Hepatocyte (in vitro differentiated cells): ENCODE data around the gene CAMK2N2. TPM values are rescaled to one million over a fixed set of nuclear protein-coding genes. Genes with fewer than 3 reads are reported as not detected.

ENCODE experiments used
- DNase-seq: peaks from one replicate; pipeline ENCODE4 v3.0.0-alpha.2; 2016; ENCODE audit warnings: low spot score
- H2AFZ ChIP-seq: fragments of 200-600 bp; sonication (generic); 2 replicates; pipeline ENCODE4 v1.6.0; 2016; ENCODE audit warnings: antibody characterized with exemption, mild to moderate bottlenecking
- H3K27ac ChIP-seq: fragments of 200-600 bp; sonication (generic); 2 replicates; pipeline ENCODE4 v1.5.1; 2016; ENCODE audit warnings: mild to moderate bottlenecking
- H3K27me3 ChIP-seq: fragments of 200-600 bp; sonication (generic); 2 replicates; pipeline ENCODE4 v1.6.1; 2016
- H3K36me3 ChIP-seq: fragments of 200-600 bp; sonication (generic); replicated peaks from 2 replicates; pipeline ENCODE4 v1.5.1; 2016; ENCODE audit warnings: low read depth; ENCODE audit not compliant: insufficient read depth
- H3K4me1 ChIP-seq: fragments of 200-600 bp; sonication (generic); 2 replicates; pipeline ENCODE4 v1.5.1; 2016; ENCODE audit warnings: mild to moderate bottlenecking, moderate library complexity; ENCODE audit not compliant: insufficient read depth
- H3K4me2 ChIP-seq: fragments of 200-600 bp; sonication (generic); 2 replicates; pipeline ENCODE4 v1.6.0; 2016
- H3K4me3 ChIP-seq: fragments of 200-600 bp; sonication (generic); 2 replicates; pipeline ENCODE4 v1.5.1; 2016; ENCODE audit warnings: mild to moderate bottlenecking
- H3K79me2 ChIP-seq: fragments of 200-600 bp; sonication (generic); 2 replicates; pipeline ENCODE4 v1.6.0; 2017; ENCODE audit warnings: mild to moderate bottlenecking
- H3K9me2 ChIP-seq: fragments of 200-600 bp; sonication (generic); replicated peaks from 2 replicates; pipeline ENCODE4 v1.6.0; 2017; ENCODE audit warnings: mild to moderate bottlenecking; ENCODE audit not compliant: insufficient read depth
- H3K9me3 ChIP-seq: fragments of 200-600 bp; sonication (generic); 2 replicates; pipeline ENCODE4 v1.5.1; 2016; ENCODE audit warnings: low read depth, mild to moderate bottlenecking
- H4K20me1 ChIP-seq: fragments of 200-600 bp; sonication (generic); 2 replicates; pipeline ENCODE4 v1.6.0; 2016; ENCODE audit warnings: mild to moderate bottlenecking; ENCODE audit not compliant: insufficient read depth, poor library complexity, severe bottlenecking
- EZH2 ChIP-seq: fragments of 200-600 bp; sonication (generic); IDR thresholded peaks from 2 replicates; pipeline ENCODE4 v1.6.1; 2016; ENCODE audit warnings: antibody characterized with exemption, mild to moderate bottlenecking, borderline replicate concordance
- EZH2phosphoT487 ChIP-seq: fragments of 200-600 bp; sonication (generic); IDR thresholded peaks from one replicate; pipeline ENCODE4 v1.6.1; 2018; ENCODE audit warnings: antibody characterized with exemption, mild to moderate bottlenecking, low read depth, moderate library complexity; ENCODE audit not compliant: unreplicated experiment, severe bottlenecking
- WGBS: methylation state at CpG from one replicate; pipeline ENCODE4 v1.1.6; 2016; ENCODE audit warnings: low lambda C conversion rate; ENCODE audit errors: missing lambda C conversion rate; 5-methylcytosine and 5-hydroxymethylcytosine counted together
- polyA plus RNA-seq: library from polyadenylated mRNA; unstranded; fragments of >200 nt; fragmentation: Nextera tagmentation; extraction: Ambion mirVana; gene quantifications from 2 replicates; pipeline ENCODE4 v1.2.1, GENCODE V29; 2016
- total RNA-seq: library from RNA; depleted of rRNA; stranded (reverse); fragments of >200 nt; gene quantifications from 2 replicates; pipeline ENCODE4 v1.2.3, GENCODE V29; 2014
- TF ChIP-seq, protein P1 (sequence below): fragments of 200-600 bp; sonication (generic); IDR thresholded peaks from 2 replicates; pipeline ENCODE4 v1.5.1; 2016; ENCODE audit warnings: antibody characterized with exemption, mild to moderate bottlenecking; ENCODE audit not compliant: poor library complexity

CAMK2N2 gene
- total and polyA plus RNA-seq, 2 experiments from 2014 or later: 0.11 TPM; not detected in 1

DNA sequence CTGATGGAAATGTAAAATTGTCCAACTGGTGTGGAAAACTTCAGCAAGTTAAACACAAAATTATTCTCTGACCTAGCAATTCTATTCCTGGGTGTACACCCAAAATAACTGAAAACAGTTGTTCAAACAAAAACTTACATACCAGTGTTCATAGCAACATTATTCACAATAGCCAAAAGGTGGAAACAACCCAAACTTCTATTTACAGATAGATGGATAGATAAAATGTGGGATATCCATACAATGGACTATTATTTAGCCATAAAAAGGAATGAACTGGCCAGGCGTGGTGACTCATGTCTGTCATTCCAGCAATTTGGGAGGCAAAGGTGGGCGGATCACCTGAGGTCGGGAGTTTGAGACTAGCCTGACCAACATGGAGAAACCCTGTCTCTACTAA is 38.8 kb downstream of the CAMK2N2 start:
- no peak overlapping the region for H3K4me3 ChIP-seq
- no peak for DNase-seq
- H3K27me3 ChIP-seq: peaks cover 16% of the 10 kb centered on the region
- no peaks in the 10 kb centered on the region for H3K79me2 ChIP-seq
- no peaks in the 10 kb centered on the region for H3K4me1 ChIP-seq
- WGBS: 75% methylated on average over 3 of the region's 3 CpGs
- no peak overlapping the region for H3K27ac ChIP-seq
- no peaks in the 10 kb centered on the region for H3K9me2 ChIP-seq
- no peak overlapping the region for H3K4me2 ChIP-seq
- H2AFZ ChIP-seq: no peak overlapping the region
- TF ChIP-seq EZH2phosphoT487 (no peak), EZH2 (no peak)
- TF ChIP-seq, protein P1, sequence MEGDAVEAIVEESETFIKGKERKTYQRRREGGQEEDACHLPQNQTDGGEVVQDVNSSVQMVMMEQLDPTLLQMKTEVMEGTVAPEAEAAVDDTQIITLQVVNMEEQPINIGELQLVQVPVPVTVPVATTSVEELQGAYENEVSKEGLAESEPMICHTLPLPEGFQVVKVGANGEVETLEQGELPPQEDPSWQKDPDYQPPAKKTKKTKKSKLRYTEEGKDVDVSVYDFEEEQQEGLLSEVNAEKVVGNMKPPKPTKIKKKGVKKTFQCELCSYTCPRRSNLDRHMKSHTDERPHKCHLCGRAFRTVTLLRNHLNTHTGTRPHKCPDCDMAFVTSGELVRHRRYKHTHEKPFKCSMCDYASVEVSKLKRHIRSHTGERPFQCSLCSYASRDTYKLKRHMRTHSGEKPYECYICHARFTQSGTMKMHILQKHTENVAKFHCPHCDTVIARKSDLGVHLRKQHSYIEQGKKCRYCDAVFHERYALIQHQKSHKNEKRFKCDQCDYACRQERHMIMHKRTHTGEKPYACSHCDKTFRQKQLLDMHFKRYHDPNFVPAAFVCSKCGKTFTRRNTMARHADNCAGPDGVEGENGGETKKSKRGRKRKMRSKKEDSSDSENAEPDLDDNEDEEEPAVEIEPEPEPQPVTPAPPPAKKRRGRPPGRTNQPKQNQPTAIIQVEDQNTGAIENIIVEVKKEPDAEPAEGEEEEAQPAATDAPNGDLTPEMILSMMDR: no peak
- H3K36me3 ChIP-seq: no peaks in the 10 kb centered on the region
- H3K9me3 ChIP-seq: no peaks in the 10 kb centered on the region
- no peaks in the 10 kb centered on the region for H4K20me1 ChIP-seq

DNA sequence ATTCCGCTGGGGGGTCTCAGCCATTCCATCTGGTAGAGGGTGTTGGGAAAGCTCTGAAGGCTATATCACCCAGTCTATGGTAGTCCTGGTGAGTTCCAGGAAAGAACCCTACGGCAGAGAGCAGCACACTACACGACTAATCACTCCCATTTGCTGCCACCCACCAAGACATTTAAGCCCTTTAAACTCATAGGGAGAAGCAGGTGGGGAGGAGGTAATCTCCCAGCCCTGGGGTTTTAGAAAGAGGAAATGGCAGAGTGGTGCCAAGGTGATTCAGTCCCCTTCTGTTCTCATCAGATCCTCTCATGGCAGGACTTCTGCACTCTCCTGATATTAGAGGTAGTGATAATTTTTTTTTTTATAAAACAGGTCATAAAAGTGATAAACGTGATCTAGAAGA is 42.5 kb downstream of the CAMK2N2 start:
- Histone ChIP-seq H2AFZ (no peak overlapping the region), H3K27me3 (no peaks in the 10 kb centered on the region), H3K36me3 (no peaks in the 10 kb centered on the region), H3K79me2 (no peaks in the 10 kb centered on the region), H3K9me2 (no peaks in the 10 kb centered on the region), H3K4me3 (no peak overlapping the region), H3K4me1 (no peaks in the 10 kb centered on the region), H4K20me1 (no peaks in the 10 kb centered on the region), H3K4me2 (no peak overlapping the region), H3K9me3 (no peaks in the 10 kb centered on the region), H3K27ac (no peak overlapping the region)
- 60% methylated on average over 4 of the region's 4 CpGs for WGBS
- TF ChIP-seq EZH2 (no peak), EZH2phosphoT487 (no peak)
- TF ChIP-seq, protein P1: no peak
- DNase-seq: no peak

DNA sequence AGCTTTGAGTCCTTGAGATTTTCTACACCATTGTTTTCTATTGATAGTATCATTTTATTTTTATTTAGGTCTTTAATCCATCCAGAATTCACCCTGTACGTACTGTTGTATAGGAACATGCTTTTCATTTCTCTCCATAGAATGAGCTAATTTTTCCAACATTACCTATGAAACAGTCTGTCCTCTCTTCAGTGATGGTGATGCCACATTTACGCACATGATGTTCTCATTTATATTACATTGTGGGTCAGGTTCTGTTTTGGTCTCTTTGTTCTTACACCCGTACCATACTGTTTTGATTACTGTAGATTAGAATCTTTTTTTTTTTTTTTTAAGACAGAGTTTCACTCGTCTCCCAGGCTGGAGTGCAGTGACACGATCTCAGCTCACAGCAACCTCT is 49.6 kb downstream of the CAMK2N2 start:
- H3K27me3 ChIP-seq: no peaks in the 10 kb centered on the region
- H3K4me2 ChIP-seq: no peak overlapping the region
- no peaks in the 10 kb centered on the region for H3K9me3 ChIP-seq
- H3K79me2 ChIP-seq: no peaks in the 10 kb centered on the region
- no peaks in the 10 kb centered on the region for H4K20me1 ChIP-seq
- no peak overlapping the region for H2AFZ ChIP-seq
- no peak for DNase-seq
- H3K9me2 ChIP-seq: no peaks in the 10 kb centered on the region
- TF ChIP-seq, protein P1: no peak
- TF ChIP-seq EZH2 (no peak), EZH2phosphoT487 (no peak)
- no peaks in the 10 kb centered on the region for H3K36me3 ChIP-seq
- no peaks in the 10 kb centered on the region for H3K4me1 ChIP-seq
- no peak overlapping the region for H3K4me3 ChIP-seq
- H3K27ac ChIP-seq: no peak overlapping the region
- 72% methylated on average over 5 of the region's 5 CpGs for WGBS

DNA sequence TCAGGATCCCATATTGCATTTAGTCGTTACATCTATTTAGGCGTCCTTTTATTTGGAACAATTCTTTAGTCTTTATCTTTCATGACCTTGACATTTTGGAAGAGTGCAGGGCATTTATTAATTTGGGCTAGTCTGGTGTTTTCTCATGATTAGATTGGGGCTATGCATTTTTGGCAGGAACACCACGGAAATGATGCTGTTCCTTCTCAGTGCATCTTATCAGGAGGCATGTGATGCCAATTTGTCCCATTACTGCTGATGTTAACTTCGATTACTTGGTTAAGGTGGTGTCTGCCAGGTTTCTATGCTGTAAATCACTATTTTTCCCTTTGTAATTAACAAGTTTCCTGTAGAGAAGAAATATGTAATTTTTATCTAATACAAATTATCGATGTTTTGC is 50.1 kb downstream of the CAMK2N2 start:
- 84% methylated on average over 5 of the region's 5 CpGs for WGBS
- Histone ChIP-seq H3K9me2 (no peaks in the 10 kb centered on the region), H4K20me1 (no peaks in the 10 kb centered on the region), H3K4me3 (no peak overlapping the region), H3K27me3 (no peaks in the 10 kb centered on the region), H3K79me2 (no peaks in the 10 kb centered on the region), H3K4me2 (no peak overlapping the region), H3K27ac (no peak overlapping the region), H2AFZ (no peak overlapping the region), H3K9me3 (no peaks in the 10 kb centered on the region), H3K4me1 (no peaks in the 10 kb centered on the region), H3K36me3 (no peaks in the 10 kb centered on the region)
- no peak for DNase-seq
- TF ChIP-seq EZH2phosphoT487: no peak
- TF ChIP-seq EZH2: no peak
- TF ChIP-seq, protein P1: no peak
